HepG2 (cell line): Measurements from ENCODE around the gene EFEMP2. TPM values are rescaled to one million over a fixed set of nuclear protein-coding genes. Genes with fewer than 3 reads are reported as not detected.

Experiments
- ETV6 ChIP-seq: sonication (generic); formaldehyde crosslinking; conservative IDR thresholded peaks from 2 replicates; pipeline ENCODE4 v1.4.0; 2020; ENCODE audit warnings: missing genetic modification reagents
- FOXP4 ChIP-seq: sonication (generic); formaldehyde crosslinking; IDR thresholded peaks from 2 replicates; pipeline ENCODE4 v1.4.0; 2020; ENCODE audit warnings: missing genetic modification reagents
- MAFK ChIP-seq, 2 experiments: IDR thresholded peaks in 1 of 2; conservative IDR thresholded peaks in 1 of 2; 2 replicates each; pipeline ENCODE4 v1.6.1; 2011; ENCODE audit warnings: improper control_type of control experiment in 2 of 2, low read length in 2 of 2
- NR2F1 ChIP-seq, 2 experiments: fragments of 450-650 bp in 1 of 2; formaldehyde crosslinking in 1 of 2; IDR thresholded peaks; 2 replicates each; pipeline versions ENCODE4 v1.5.0 to v1.6.1; 2016 to 2020; ENCODE audit warnings: mild to moderate bottlenecking in 1 of 2, missing compliant biosample characterization in 1 of 2, missing genetic modification reagents in 1 of 2, moderate library complexity in 1 of 2
- TBX2 ChIP-seq: sonication (generic); formaldehyde crosslinking; IDR thresholded peaks from 2 replicates; pipeline ENCODE4 v1.5.0; 2020; ENCODE audit warnings: missing genetic modification reagents, mild to moderate bottlenecking, borderline replicate concordance
- ZNF460 ChIP-seq: sonication (generic); formaldehyde crosslinking; IDR thresholded peaks from 2 replicates; pipeline ENCODE4 v1.5.1; 2020; ENCODE audit warnings: missing genetic modification reagents, mild to moderate bottlenecking, borderline replicate concordance
- ZNF552 ChIP-seq: sonication (generic); formaldehyde crosslinking; IDR thresholded peaks from 2 replicates; pipeline ENCODE4 v1.9.0; 2022; ENCODE audit warnings: missing genetic modification reagents, mild to moderate bottlenecking, borderline replicate concordance
- ZNF704 ChIP-seq: sonication (generic); formaldehyde crosslinking; IDR thresholded peaks from 2 replicates; pipeline ENCODE4 v1.8.1; 2023; ENCODE audit warnings: mild to moderate bottlenecking, inconsistent platforms, moderate library complexity, missing genetic modification reagents, borderline replicate concordance
- ZSCAN25 ChIP-seq: sonication (generic); formaldehyde crosslinking; IDR thresholded peaks from 2 replicates; pipeline ENCODE4 v1.8.0; 2022; ENCODE audit warnings: mild to moderate bottlenecking, missing genetic modification reagents
- polyA plus RNA-seq, 8 experiments: library from polyadenylated mRNA; depleted of rRNA in 3 of 8; stranded (reverse) in 7 of 8; unstranded in 1 of 8; fragments of >200 nt; fragmentation: Illumina TruSeq in 4 of 8; extraction: Trizol in 4 of 8; gene quantifications; 2 replicates each; pipeline versions ENCODE4 v1.2.1 to v1.2.3, GENCODE V29; 2011 to 2016; ENCODE audit warnings: low read depth in 4 of 8, missing spikeins in 1 of 8, mixed read lengths in 1 of 8; ENCODE audit not compliant: insufficient read depth in 1 of 8
- total RNA-seq, 5 experiments: library from RNA; depleted of rRNA; stranded (reverse); fragments of >200 nt; fragmentation: Illumina TruSeq; extraction: Trizol; gene quantifications; 2 replicates each; pipeline ENCODE4 v1.2.3, GENCODE V29; 2016; ENCODE audit warnings: low read depth in 1 of 5
- TF ChIP-seq, protein P1 (sequence below): IDR thresholded peaks from 2 replicates; pipeline ENCODE4 v1.6.1; 2016; ENCODE audit warnings: low read depth, borderline replicate concordance
- TF ChIP-seq, protein P2 (sequence below): sonication (generic); formaldehyde crosslinking; IDR thresholded peaks from 2 replicates; pipeline ENCODE4 v1.5.0; 2020; ENCODE audit warnings: missing genetic modification reagents, mild to moderate bottlenecking, borderline replicate concordance

The EFEMP2 gene
- total and polyA plus RNA-seq, 2 of the 13 experiments (the other 11 are each of a cell fraction or from before 2014, with no cell fraction given), result 7.4 to 29.7 TPM

DNA sequence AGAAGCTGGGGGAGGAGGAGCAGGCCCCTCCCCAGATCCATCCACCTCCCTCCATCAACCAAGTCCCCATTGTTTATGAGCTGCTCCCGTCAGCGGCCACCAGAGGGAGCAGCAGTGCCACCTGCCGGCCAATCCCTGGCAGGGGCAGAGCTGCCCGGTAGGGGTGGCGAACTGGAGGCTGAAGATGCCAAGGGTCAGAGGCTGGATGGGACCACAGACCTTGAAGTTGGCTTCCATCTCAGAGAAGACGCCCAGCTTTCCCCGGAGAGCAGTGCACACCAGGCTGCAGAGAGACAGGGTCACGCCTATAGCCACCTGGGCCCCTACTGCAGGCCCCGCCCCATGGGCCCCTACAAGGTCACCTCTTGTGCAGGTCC, 12.1 kb upstream of the EFEMP2 start (continued):
- TF ChIP-seq FOXP4, result no peak
- TF ChIP-seq, protein P1, sequence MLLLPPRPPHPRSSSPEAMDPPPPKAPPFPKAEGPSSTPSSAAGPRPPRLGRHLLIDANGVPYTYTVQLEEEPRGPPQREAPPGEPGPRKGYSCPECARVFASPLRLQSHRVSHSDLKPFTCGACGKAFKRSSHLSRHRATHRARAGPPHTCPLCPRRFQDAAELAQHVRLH (CRISPR knock-in tag), result no peak
- TF ChIP-seq, protein P2, sequence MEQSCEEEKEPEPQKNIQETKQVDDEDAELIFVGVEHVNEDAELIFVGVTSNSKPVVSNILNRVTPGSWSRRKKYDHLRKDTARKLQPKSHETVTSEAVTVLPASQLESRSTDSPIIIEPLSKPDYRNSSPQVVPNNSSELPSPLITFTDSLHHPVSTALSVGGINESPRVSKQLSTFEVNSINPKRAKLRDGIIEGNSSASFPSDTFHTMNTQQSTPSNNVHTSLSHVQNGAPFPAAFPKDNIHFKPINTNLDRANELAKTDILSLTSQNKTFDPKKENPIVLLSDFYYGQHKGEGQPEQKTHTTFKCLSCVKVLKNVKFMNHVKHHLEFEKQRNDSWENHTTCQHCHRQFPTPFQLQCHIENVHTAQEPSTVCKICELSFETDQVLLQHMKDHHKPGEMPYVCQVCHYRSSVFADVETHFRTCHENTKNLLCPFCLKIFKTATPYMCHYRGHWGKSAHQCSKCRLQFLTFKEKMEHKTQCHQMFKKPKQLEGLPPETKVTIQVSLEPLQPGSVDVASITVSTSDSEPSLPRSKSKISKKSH (CRISPR knock-in tag), result no peak; the same call in 1 of the 2 replicates
- TF ChIP-seq NR2F1 (CRISPR knock-in tag; IDR thresholded peaks at IDR 0.05), result peak in 1 of 2 experiments; percentile 30; a peak in 1 of 4 replicates
- TF ChIP-seq ZNF704 (CRISPR knock-in tag), result no peak
- no peak for TF ChIP-seq ETV6 (CRISPR knock-in tag)
- no peak for TF ChIP-seq MAFK (conservative IDR thresholded peaks at IDR 0.05 in 1 of 2, IDR thresholded peaks at IDR 0.05 in 1 of 2; ENCODE audit: low read length in 2 of 2)
- TF ChIP-seq ZNF460 (CRISPR knock-in tag), result no peak
- peak; percentile 22; the same call in 1 of the 2 replicates for TF ChIP-seq ZSCAN25 (CRISPR knock-in tag)
- TF ChIP-seq ZNF552 (CRISPR knock-in tag), result no peak
- peak; percentile 28; the same call in 1 of the 2 replicates for TF ChIP-seq TBX2
